NCI-H345 treated with DMSO at 0.1 percent for 48 hours (cell line): ENCODE results near the gene TPRG1L.

Experiments used
- DNase-seq: peaks from one replicate; lab custom pipeline; 2025; ENCODE audit not compliant: unreplicated experiment; lab: John Stamatoyannopoulos, UW

TPRG1L gene

DNA sequence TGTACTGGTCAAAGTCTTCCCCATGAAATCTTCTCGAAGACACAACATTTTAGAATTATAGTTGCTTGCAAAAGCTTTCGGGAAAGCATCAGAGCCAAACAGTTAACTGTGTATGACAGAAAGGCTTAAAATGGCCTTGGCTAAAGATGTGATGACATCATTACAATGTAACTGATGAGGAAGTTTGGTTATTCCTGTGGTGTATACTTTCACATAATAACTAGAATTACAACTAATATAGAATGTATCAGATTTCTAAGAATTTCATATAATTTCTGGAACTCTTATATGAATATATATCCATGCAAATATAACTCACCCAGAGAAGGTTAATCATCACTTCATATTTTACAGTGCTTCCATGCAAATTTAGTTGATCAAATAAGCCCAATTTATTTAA lies 35.9 kb downstream of the TPRG1L start:
- DNase-seq = no peak

DNA sequence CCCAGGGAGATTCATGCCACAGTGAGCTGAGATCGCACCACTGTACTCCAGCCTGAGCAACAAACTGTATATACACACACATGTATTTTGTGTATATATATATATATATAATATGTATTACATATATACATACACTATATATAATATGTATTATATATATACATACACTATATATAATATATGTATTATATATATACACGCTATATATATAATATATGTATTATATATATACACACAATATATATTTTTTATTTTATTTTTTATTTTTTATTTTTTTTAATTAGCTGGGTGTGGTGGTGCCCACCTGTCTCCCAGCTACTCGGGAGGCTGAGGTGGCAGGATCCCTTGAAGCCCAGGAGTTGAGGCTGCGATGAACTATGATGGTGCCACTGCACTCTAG lies 36.8 kb downstream of the TPRG1L start:
- DNase-seq = no peak

DNA sequence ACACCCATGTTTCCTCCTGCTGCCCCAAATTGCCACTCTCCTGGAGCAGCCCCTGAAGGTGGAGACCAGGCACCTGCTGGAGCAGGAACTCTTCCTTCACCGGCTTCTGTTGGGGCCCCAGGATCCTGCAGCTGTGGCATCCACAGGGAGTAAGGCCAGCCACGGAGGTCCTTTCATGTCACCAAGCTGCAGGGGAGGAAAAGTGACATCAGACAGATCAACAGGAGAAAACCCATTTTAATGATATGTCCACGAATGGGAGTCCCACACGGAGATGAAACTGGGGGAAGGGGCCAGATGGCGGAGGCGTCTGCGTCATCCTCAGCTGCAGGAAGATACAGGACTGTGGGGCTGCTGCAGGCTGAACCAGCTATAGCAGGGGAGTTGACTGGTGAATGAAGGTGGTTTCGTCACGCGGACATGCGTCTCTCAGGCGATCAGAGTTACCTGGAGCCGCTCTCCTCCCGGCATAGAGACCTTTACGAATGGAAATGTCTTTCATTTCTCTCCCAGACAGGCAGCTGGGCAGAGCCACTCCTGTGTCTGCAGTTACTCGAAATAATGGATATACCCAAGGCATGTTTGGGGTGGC lies 37.4 kb downstream of the TPRG1L start:
- DNase-seq = no peak

DNA sequence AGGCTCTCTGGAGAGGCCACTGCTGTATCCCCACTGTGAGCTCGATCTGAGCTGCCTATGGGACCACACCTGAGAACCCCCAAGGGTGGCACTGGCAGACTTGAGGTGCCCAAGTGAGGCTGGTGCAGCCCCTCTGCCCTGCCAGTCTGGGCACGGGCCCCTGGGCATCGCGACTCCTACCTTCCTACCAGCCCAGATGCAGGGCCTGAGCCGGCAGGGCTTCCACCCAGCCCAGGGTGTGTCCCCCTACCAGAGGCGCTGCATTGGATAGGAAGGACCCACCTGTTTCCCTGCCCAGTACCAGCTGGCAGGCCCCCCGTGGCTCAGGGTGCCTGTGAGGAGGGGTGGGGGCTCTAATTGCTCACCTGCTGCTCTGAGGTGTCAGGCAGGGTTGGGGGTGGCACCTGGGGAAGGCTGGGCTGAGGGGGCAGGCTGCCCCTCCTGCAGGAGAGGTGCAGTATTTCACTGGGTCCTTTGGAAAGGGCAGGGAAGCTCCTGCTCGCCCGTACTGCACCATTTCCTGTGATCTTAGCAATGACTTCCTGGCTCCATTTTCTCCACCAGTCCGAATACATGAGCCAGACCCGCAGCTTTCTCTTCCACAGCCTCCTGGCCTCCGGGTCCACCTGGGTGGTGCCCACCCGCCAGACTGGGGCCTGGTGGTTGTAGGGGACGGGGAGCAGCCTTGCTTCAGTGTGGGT lies 39.3 kb downstream of the TPRG1L start:
- peak; percentile 36 for DNase-seq

DNA sequence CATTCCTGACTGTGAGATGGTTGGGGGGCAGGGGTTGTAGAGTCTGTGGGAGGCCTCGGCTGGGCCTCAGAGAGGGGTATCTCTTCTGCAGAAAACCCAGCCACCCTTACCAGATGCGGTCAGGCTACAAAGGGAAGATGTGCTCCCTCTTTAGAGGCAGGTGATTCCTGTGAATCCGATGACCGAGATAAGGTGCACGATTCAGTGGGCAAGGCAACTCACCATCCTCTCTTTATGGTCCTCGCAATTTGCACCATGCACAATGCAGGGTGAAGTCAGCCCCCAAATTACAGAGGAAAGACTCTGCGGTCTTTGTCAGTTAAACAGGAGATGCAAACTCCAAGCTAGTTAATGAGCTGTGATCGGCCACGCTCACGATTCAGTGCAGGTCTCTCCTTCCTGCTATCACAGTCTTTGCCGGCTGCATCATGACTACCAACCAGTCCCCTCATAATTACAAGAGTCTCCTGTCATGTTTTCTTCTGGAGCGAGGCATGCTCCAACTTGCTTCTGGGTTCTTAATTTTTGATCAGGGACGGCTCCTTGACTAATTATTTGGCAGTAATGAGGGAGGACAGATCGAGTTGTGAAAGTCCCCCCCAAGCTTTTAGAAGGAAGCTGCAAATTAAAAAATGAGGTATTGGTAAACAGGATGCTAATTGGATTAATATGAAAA lies 40.0 kb downstream of the TPRG1L start:
- DNase-seq = no peak

DNA sequence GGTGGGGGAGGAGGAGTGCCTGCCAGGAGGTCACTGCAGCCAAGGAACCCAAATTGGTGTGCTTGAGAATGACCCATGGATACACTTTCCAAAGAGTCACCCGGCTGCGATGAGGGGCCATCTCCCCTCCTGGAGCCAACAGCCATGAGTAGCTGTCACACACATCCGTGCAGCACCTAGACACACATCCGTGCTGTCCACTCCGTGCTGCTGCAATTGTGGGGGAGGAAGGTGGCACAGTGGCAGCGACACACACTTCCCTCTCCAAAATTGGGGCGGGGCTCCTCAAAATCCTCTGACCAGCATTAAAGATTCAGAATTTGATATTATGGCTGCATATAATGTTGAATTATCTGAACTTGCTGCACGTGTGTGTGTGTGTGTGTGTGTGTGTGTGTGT lies 43.3 kb downstream of the TPRG1L start:
- DNase-seq = no peak

DNA sequence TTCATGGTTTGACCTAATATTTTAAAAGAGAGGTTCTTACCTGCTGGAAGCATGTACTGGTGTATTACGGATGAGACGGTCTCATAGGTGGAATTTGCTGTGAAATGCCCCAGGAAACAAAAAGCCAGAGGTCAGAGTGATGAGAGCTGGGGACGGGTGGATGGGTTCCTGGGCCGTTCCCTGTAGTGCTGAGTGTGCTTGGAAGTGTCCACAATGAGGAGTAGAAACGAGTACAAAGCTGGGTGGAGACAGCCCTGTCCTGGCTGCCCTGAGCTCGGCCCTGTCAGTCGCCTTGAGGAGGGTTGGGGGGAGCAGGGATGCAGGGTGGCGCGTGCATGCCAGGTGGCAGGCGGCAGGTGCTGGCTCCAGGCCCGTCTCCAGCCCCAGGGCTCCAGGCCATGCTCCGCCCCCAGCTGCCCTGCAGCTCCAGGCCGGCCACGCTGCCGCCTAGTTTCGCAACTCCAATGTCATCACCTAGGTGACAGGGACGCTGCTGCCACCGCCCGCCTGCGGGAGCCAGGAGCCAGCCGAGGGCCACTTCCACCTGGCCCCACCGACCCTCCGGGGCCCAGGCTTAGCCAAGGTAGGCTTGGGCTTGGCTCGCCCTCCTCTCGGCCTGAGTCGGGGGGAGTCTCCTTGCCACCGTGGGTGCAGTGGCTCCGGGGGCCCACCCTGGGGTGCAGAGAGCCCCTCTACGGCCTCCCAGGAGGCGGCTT lies 43.9 kb downstream of the TPRG1L start:
- peak; percentile 90 for DNase-seq

DNA sequence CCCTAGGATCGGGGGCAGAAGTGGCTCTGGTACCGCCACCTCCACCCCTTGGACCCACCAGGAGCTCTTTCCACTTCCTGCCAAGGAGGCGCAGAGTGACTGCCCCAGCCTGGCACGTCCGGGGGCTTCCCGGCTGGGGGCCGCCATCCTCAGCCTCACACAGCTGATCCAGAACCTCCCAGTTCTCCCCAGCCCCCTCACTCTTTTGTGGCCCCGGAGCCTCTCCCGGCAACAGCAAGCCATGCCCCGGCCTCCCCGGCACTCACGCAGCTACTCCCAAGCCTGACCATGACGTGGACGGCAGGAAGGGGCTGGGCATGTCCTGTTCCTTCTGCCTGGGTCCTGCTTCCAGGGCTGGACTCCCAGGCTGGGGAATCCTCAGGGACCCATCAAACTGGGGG lies 44.6 kb downstream of the TPRG1L start:
- DNase-seq = no peak

DNA sequence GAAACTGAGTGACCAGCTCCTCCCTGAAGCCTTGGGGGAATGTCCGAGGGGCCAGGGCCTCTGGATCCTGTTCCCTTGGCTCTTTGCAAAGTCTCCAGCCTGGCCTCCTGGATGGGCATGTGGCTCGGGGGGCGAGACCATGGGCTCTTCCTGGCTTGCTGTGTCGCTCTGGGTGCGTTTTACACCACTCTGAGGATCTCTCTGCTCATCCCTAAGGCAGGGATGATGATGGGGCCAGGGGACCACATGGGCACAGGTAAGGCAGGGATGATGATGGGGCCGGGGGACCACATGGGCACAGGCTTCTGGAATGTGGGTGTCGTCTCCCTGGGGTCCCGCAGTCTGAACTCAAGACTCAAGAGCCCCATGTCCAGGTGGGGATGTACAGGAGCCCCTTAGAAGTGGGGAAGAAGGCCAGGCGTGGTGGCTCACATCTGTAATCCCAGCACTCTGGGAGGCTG lies 45.2 kb downstream of the TPRG1L start:
- no peak for DNase-seq

DNA sequence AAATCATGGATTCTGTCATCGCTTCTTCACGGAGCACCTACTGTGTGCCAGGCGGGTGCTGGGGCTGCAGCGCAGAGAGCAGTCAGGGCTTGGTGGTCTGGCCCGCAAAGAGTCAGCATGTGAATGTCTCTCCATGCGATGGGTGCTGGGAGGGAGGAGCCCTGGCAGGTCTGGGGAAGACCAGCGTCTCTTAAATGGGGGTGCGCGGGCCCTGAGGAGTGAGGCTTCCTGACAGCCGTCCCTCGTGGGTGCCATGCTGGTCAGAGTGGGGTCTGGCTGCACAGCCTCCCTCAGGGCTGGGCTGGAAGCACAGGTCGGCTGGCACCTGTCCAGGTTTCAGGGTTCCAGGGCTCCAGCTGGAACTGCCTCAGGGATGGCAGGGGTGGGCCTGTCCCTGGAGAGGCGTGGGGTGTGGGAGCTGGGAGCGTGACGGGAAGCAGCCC lies 46.0 kb downstream of the TPRG1L start:
- DNase-seq = no peak

DNA sequence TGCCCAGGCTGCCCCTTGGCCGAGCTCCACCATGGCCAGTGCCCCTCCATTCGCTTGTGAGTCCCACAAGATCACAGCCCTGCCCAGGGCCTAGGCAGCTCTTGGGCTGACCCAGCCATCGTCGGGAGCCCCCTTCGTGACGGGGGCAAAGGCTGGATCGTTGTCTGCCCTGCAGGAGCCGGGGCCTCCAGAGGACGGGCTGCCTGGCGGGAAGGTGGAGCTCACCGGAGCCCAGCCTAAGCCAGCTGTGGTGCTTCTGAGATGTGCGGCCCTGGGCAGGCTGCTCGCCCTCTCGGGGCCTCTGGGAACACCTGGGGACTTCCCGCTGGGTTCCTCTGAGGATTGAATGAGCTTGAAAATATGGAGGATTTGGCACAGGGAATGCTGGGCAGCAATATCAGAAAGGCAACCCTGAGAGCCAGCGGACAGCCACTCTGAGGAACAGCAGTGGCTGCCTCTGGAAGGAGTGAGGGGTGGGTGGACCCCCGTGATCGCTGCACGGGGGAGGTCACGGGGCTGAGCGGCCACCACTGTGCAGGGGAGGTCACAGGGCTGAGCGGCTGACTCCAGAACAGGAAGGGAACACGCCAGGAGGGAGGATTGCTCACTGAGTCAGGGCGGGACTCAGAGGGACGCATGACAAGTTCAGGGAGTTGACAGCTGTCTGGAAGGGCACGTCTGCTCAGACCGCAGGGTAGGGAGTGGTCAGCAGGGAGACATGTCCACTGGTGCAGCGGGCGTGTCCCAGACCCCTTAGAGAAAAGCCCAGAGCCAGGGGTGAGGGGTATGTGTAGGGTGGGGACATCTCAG lies 46.8 kb downstream of the TPRG1L start:
- peak; percentile 62 for DNase-seq

DNA sequence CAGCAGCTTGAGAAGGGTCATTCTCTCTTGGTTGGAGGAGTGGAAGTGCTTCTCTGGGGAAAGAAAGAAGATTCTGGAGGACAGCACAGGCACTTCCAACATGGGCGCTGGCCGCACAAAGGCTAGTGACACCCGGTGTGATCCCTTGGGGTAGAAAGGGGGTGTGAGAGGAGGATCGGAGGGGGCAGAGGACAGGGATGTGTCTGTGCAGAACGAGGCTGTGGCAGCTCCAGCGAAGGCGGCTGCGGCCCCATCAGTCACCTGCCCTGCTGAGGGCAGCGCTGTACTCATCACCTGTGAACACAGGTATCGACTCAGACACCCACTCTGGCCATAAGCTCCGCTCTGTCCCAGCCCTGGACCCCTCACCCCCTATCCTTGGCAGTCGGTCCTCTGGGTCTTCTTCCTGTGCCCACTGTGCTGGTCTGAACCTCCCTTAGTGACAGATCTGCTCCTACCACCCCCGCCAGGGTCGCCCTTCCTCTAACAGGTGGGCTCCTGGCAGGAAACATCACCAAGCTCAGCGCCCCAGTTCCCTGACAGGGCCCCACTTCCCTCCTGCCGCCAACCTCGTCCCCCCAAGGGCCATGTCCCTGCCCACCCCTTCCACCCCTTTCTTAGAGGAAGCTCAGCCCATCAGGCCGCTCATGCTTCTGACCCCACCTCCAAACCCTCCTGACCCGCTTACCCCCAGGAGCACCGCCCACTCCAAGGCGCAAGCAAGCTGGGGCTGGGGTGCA lies 47.6 kb downstream of the TPRG1L start:
- DNase-seq = no peak

DNA sequence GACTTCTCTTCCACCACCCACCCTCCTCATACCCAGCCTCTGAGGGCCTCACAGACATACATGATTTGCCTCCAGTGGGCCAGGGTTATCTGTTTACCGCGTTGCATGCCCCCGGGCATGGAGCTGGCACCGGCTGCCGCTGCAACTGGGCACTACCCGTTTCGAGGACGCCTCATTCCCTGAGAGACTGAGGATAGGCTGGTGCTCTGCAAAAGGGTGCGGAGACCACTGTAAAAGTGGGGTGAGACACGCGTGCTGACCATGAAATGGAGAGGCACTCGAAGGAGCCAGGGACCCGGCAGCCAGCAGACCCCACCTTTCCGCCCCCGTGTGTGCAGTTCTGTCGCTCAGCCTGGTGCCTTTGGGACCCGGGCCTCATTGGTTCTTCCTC lies 48.2 kb downstream of the TPRG1L start:
- no peak for DNase-seq

DNA sequence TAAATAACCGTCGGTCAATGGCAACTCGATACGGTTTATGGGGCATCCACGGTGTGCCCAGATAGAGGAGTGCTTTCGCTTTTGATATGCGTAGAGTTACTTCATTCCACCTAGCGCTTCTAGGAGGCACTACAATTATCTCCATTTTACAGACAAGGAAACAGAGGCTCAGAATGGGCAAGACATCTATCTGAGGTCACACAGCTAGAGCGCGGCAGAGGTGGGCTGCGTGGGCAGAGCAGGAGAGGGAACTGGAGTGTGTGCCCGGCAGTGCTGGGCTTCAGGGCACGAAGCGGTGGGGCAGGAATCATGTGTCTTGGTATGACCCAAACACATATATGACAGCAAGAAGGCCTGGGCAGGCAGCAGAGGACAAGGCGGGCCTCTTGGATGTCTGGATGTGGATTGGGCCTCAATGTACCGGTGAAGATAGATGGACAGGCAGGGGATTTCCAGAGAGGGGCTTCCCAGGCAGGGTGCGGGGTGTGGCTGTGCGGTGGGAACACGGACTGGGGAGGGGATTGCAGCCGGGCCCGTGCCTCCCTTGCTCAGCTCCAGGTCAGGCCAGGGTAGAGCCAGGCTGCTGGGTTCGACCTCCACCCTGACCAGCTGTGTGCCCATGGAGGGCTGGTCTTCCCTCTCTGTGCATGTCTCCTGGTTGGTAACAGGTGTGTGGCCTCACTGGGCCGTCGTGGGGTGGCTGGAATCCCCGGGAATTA lies 48.7 kb downstream of the TPRG1L start:
- no peak for DNase-seq

DNA sequence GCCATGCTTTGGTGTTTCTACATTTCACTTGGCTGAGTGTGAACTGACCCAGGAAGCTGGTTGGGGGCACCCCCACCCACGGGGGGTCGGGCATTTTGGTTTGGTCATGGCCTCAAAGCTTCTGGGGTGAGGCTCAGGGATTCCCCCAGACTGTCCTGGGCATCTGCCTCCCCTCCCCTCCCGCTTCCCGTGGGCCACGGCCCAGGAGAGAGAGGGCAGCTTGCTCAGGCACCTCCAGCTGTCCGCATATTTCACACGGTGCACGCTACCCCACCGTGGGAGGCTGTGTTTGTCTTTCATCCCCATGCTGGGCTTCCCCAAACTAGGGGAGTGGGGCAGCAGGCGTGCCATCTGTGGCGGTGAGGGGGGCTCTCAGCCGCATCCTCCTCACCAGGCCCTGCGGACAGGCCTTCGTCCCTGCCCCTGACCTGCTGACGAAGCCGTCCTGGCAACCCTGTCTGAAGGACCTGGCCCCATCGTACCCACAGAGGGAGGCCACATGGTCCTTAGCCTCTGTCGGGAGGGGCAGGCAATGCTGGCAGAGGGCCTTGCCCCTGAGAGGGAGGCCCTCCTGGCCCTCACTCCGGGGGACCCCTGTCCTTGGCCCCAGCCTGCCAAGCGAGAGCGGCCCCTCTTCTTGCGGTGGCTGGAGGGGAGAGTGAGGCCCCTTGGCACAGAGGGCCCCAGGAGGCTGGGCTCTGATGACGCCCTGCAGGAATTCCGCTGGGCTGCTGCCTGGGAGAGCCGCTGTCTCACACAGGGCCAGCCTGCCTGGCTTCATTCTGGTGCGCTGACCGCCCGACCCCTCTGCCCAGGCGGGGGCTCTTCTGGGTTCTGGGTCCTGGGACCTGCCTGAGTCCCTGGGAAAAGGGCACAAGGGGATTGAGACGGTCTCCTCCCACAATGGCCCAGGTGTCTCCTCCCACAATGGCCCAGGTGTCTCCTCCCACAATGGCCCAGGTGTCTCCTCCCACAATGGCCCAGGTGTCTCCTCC lies 49.6 kb downstream of the TPRG1L start:
- DNase-seq = no peak

DNA sequence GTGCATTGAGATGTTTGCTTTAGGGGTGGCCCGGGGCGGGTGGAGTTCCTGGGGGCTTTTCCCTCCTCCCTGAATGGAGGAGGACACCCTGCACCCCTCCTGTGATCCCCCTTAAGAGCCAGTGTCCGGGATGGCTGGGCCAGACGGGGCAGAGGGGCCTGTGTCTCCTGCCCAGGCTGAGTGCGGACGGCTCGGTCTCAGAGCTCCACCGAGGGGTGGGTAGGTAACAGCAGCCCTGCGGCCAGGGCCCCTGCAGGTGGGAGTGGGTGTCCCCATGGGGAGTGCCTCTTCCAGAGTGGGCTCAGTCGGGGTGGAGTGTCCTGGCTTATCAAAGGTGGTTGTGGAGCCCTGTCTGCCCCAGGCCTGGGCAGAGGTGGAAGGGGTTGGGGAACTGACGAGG lies 50.6 kb downstream of the TPRG1L start:
- no peak for DNase-seq

DNA sequence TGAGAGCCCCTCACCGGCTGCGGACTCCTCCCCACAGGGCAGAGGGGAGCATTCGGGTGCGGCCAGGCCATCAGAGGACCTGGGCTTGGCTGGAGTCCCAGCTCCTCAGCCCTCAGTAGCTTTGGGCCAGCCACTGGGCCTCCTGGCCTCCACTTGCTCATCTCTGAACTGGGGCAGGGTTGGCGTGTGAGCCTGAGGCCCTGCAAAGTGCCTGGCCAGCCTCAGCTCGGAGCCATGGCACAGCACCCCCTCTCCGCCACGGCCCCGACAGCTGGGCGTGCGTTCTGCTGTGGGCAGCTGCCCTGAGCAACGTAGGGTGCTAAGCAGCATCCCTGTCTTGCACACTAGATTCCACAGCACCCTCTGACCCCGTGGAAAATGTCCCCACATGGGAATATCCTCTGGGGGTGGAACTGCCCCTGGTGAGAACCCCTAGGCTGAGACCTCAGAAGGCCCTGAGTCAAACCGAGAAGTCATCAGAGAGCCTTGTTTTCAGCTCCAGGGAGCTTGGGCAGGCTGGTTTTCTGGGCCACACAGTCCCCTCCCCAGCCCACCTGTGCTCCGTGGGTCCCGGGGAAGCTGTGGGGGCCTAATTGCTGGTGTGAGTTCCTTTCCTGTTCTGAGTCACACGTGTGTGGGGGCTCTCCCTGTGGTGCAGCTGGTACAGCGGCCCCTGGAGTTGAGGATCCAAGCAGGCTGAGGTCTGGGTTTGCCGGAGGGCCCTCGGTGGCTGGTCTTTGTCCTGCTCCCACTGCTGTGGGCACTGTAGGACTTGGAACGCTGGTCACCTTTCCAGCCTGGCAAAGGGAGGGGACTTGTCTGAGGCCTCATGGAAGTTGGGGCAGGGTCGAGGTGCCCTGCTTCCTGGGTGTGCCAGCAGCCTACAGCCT lies 52.0 kb downstream of the TPRG1L start:
- DNase-seq = no peak
